Measurements from ENCODE around the gene IRAK4. TPM values are rescaled to one million over a fixed set of nuclear protein-coding genes. Genes with fewer than 3 reads are reported as not detected.
"Not testable (repeated sequence)": the region's sequence is repeated elsewhere in the genome, so short reads cannot be mapped to it uniquely, and the experiment has no call there.

IRAK4 gene
- total RNA-seq, 2 donors from 2014 or later, result 5.9 to 9.2 TPM

- Mint-ChIP-seq H3K27me3 (ENCODE audit: insufficient read depth) (no peaks in the 10 kb centered on the region), H3K9me3 (no peaks in the 10 kb centered on the region), H3K4me3 (no peak overlapping the region), H3K36me3 (ENCODE audit: low read depth) (peaks cover 37% of the 10 kb centered on the region), H3K27ac (no peak overlapping the region), H3K4me1 (no peaks in the 10 kb centered on the region)
- Histone ChIP-seq H3K9ac (ENCODE audit: extremely low read depth, low read length, poor library complexity, severe bottlenecking) (no peak overlapping the region), H3K4me3 (ENCODE audit: low read length) (no peak overlapping the region), H3K27me3 (ENCODE audit: control insufficient read depth, insufficient read depth, low read length, poor library complexity, severe bottlenecking) (no peaks in the 10 kb centered on the region), H3K36me3 (ENCODE audit: control insufficient read depth, insufficient read depth, low read length) (peaks cover 19% of the 10 kb centered on the region), H3K9me3 (ENCODE audit: control insufficient read depth, low read length) (no peaks in the 10 kb centered on the region), H3K4me1 (ENCODE audit: control insufficient read depth, insufficient read depth, low read length) (no peaks in the 10 kb centered on the region), H3K27ac (ENCODE audit: low read depth, low read length) (no peak overlapping the region)
- no peak for DNase-seq
- no peak for TF ChIP-seq CTCF (conservative IDR thresholded peaks at IDR 0.05)
Measured at GRCh38 chr12:43744826-43745225, 13.9 kb upstream of the IRAK4 start.

- no peak overlapping the region for H3K27ac Mint-ChIP-seq
- no peaks in the 10 kb centered on the region for H3K27me3 Mint-ChIP-seq (ENCODE audit: insufficient read depth)
- Histone ChIP-seq H3K9ac (ENCODE audit: extremely low read depth, low read length, poor library complexity, severe bottlenecking) (no peak overlapping the region), H3K4me1 (ENCODE audit: control insufficient read depth, insufficient read depth, low read length) (no peaks in the 10 kb centered on the region), H3K9me3 (ENCODE audit: control insufficient read depth, low read length) (no peaks in the 10 kb centered on the region), H3K4me3 (ENCODE audit: low read length) (no peak overlapping the region), H3K27ac (ENCODE audit: low read depth, low read length) (no peak overlapping the region), H3K36me3 (ENCODE audit: control insufficient read depth, insufficient read depth, low read length) (peaks cover 16% of the 10 kb centered on the region), H3K27me3 (ENCODE audit: control insufficient read depth, insufficient read depth, low read length, poor library complexity, severe bottlenecking) (no peaks in the 10 kb centered on the region)
- no peaks in the 10 kb centered on the region for H3K4me1 Mint-ChIP-seq
- peaks cover 46% of the 10 kb centered on the region for H3K36me3 Mint-ChIP-seq (ENCODE audit: low read depth)
- 96 to 100% methylated on average over 4 to 5 of the region's 5 CpGs for WGBS, 2 experiments (ENCODE audit: insufficient coverage in 1 of 2, insufficient read length in 1 of 2)
- no peak for DNase-seq
- no peak for TF ChIP-seq CTCF (conservative IDR thresholded peaks at IDR 0.05)
- peaks cover 7% of the 10 kb centered on the region for H3K9me3 Mint-ChIP-seq
- no peak overlapping the region for H3K4me3 Mint-ChIP-seq
Measured at GRCh38 chr12:43749016-43749415, 9.7 kb upstream of the IRAK4 start.

- Histone ChIP-seq H3K36me3 (ENCODE audit: control insufficient read depth, insufficient read depth, low read length) (no peaks in the 10 kb centered on the region), H3K4me1 (ENCODE audit: control insufficient read depth, insufficient read depth, low read length) (no peaks in the 10 kb centered on the region), H3K27ac (ENCODE audit: low read depth, low read length) (no peak overlapping the region), H3K27me3 (ENCODE audit: control insufficient read depth, insufficient read depth, low read length, poor library complexity, severe bottlenecking) (no peaks in the 10 kb centered on the region), H3K4me3 (ENCODE audit: low read length) (no peak overlapping the region), H3K9me3 (ENCODE audit: control insufficient read depth, low read length) (no peaks in the 10 kb centered on the region), H3K9ac (ENCODE audit: extremely low read depth, low read length, poor library complexity, severe bottlenecking) (no peak overlapping the region)
- Mint-ChIP-seq H3K9me3 (peaks cover 7% of the 10 kb centered on the region), H3K4me3 (no peak overlapping the region), H3K27me3 (ENCODE audit: insufficient read depth) (no peaks in the 10 kb centered on the region), H3K27ac (no peak overlapping the region), H3K36me3 (ENCODE audit: low read depth) (peaks cover 45% of the 10 kb centered on the region), H3K4me1 (no peaks in the 10 kb centered on the region)
- DNase-seq, result no peak
- WGBS, 2 experiments (ENCODE audit: insufficient coverage in 1 of 2, insufficient read length in 1 of 2), result 81 to 100% methylated on average over 1 to 2 of the region's 3 CpGs
- TF ChIP-seq CTCF (conservative IDR thresholded peaks at IDR 0.05), result no peak
Measured at GRCh38 chr12:43750814-43751213, 7.9 kb upstream of the IRAK4 start.

GRCh38 chr12:43751360-43751759 lies 7.4 kb upstream of the IRAK4 start:
- H3K36me3 ChIP-seq (ENCODE audit: control insufficient read depth, insufficient read depth, low read length); H3K9ac ChIP-seq (ENCODE audit: extremely low read depth, low read length, poor library complexity, severe bottlenecking); H3K4me1 Mint-ChIP-seq; H3K27ac ChIP-seq (ENCODE audit: low read depth, low read length); H3K4me1 ChIP-seq (ENCODE audit: control insufficient read depth, insufficient read depth, low read length); H3K27ac Mint-ChIP-seq; DNase-seq; H3K4me3 ChIP-seq (ENCODE audit: low read length); H3K9me3 Mint-ChIP-seq; H3K27me3 Mint-ChIP-seq (ENCODE audit: insufficient read depth); H3K4me3 Mint-ChIP-seq; H3K27me3 ChIP-seq (ENCODE audit: control insufficient read depth, insufficient read depth, low read length, poor library complexity, severe bottlenecking); H3K9me3 ChIP-seq (ENCODE audit: control insufficient read depth, low read length): not testable (repeated sequence)
- peaks cover 44% of the 10 kb centered on the region for H3K36me3 Mint-ChIP-seq (ENCODE audit: low read depth)
- 100% methylated on average over 1 of the region's 6 CpGs; no CpG with 5 or more reads in 1 of the 2 experiments for WGBS, 2 experiments (ENCODE audit: insufficient coverage in 1 of 2, insufficient read length in 1 of 2)

All from endodermal cell (in vitro differentiated cells).